ENCODE results near the gene EPHX1. TPM values are rescaled to one million over a fixed set of nuclear protein-coding genes. Genes with fewer than 3 reads are reported as not detected.
"Not testable (repeated sequence)": the region's sequence is repeated elsewhere in the genome, so short reads cannot be mapped to it uniquely, and the experiment has no call there.

EPHX1 gene
- total and polyA plus RNA-seq, 10 of the 15 experiments (the other 5 are each of a cell fraction or from before 2014, with no cell fraction given) = 0.33 to 2.9 (median 0.78) TPM; not detected in 2

GRCh38 chr1:225780630-225781029 is 29.3 kb upstream of the EPHX1 start:
- Histone ChIP-seq H3K4me3 (no peak overlapping the region), H3K36me3 (ENCODE audit: control insufficient read depth in 2 of 2, insufficient read depth in 2 of 2, low read length in 1 of 2) (peaks cover 2 to 14% of the 10 kb centered on the region in 2 experiments), H3K9ac (ENCODE audit: control insufficient read depth, insufficient read depth, low read length) (no peak overlapping the region), H3K27me3 (replicated peaks in 1 of 2; ENCODE audit: control insufficient read depth in 2 of 2, insufficient read depth in 2 of 2, low read length in 1 of 2) (no peaks in the 10 kb centered on the region), H3K4me2 (ENCODE audit: control insufficient read depth, insufficient read depth) (no peak overlapping the region; the same call in 1 of the 2 replicates), H2AFZ (ENCODE audit: control insufficient read depth, low read depth, low read length) (no peak overlapping the region), H3K79me2 (ENCODE audit: control insufficient read depth, insufficient read depth, low read length) (peaks cover 57% of the 10 kb centered on the region), H3K9me3 (replicated peaks; ENCODE audit: control insufficient read depth, insufficient read depth, low read length) (no peaks in the 10 kb centered on the region), H3K27ac (ENCODE audit: control insufficient read depth, insufficient read depth) (no peak overlapping the region), H4K20me1 (ENCODE audit: control insufficient read depth, insufficient read depth) (no peaks in the 10 kb centered on the region; the same call in 1 of the 2 replicates), H3K4me1 (ENCODE audit: control insufficient read depth, insufficient read depth, low read length) (no peaks in the 10 kb centered on the region)
- ChIA-PET RAD21 (ENCODE audit: unreplicated experiment) (interaction anchor here (1.5 kb wide), 1 partner anchor 13 kb away, joined by 3 read pairs; no protein-coding TSS in a partner anchor), SMC1A (ENCODE audit: uncharacterized antibody, unreplicated experiment) (interaction anchor here (0.6 kb wide), 1 partner anchor 218 kb away, joined by 3 read pairs; no protein-coding TSS in a partner anchor), CTCF (interaction anchor here (1.0 to 4.0 kb wide), 3 partner anchors 102 to 207 kb away, joined by 3 to 32 read pairs (median 3); partner anchors contain the start of gene TMEM63A), POLR2A (interaction anchor here (3.8 kb wide), 1 partner anchor 101 kb away, joined by 30 read pairs; the partner anchor contains the start of gene TMEM63A)
- FAIRE-seq (no peak), DNase-seq (ENCODE audit: low read depth, low spot score) (no peak), ATAC-seq (no peak)
- no peak for TF ChIP-seq POLR2A (IDR thresholded peaks at IDR 0.05; ENCODE audit: low read depth, low read length)
- no peak for TF ChIP-seq HDAC2 (IDR thresholded peaks at IDR 0.05)
- no peak for TF ChIP-seq TCF12 (IDR thresholded peaks at IDR 0.05; ENCODE audit: low read depth, low read length)
- TF ChIP-seq JUND (IDR thresholded peaks at IDR 0.05; ENCODE audit: low read depth, low read length) = no peak
- no peak for TF ChIP-seq EGR1 (IDR thresholded peaks at IDR 0.05; ENCODE audit: borderline replicate concordance in 1 of 2, low read depth in 2 of 2, low read length in 2 of 2)
- intact Hi-C loops (cut with micrococcal nuclease; ENCODE audit: unreplicated experiment) = no loop called here
- BruUV-seq (replicated peaks) = no TSS peak
- in situ Hi-C loops (cut with MboI) = no loop called here
- WGBS (ENCODE audit: insufficient coverage, insufficient replicate concordance, low lambda C conversion rate, missing lambda C conversion rate) = 100% methylated on average over 1 of the region's 1 CpG

GRCh38 chr1:225789142-225789541 is 20.8 kb upstream of the EPHX1 start:
- BruUV-seq (replicated peaks); SMC1A ChIA-PET (ENCODE audit: uncharacterized antibody, unreplicated experiment); RAD21 ChIA-PET (ENCODE audit: unreplicated experiment); H3K4me2 ChIP-seq (ENCODE audit: control insufficient read depth, insufficient read depth); H3K27me3 ChIP-seq (replicated peaks in 1 of 2; ENCODE audit: control insufficient read depth in 2 of 2, insufficient read depth in 2 of 2, low read length in 1 of 2); DNase-seq (ENCODE audit: low read depth, low spot score); H3K79me2 ChIP-seq (ENCODE audit: control insufficient read depth, insufficient read depth, low read length); POLR2A ChIA-PET; in situ Hi-C loops (cut with MboI); intact Hi-C loops (cut with micrococcal nuclease; ENCODE audit: unreplicated experiment); H3K9me3 ChIP-seq (replicated peaks; ENCODE audit: control insufficient read depth, insufficient read depth, low read length); H3K4me1 ChIP-seq (ENCODE audit: control insufficient read depth, insufficient read depth, low read length); H3K27ac ChIP-seq (ENCODE audit: control insufficient read depth, insufficient read depth); H4K20me1 ChIP-seq (ENCODE audit: control insufficient read depth, insufficient read depth); H3K9ac ChIP-seq (ENCODE audit: control insufficient read depth, insufficient read depth, low read length); ATAC-seq; H2AFZ ChIP-seq (ENCODE audit: control insufficient read depth, low read depth, low read length); H3K4me3 ChIP-seq: not testable (repeated sequence)
- peaks cover 11 to 22% of the 10 kb centered on the region in 2 experiments for H3K36me3 ChIP-seq (ENCODE audit: control insufficient read depth in 2 of 2, insufficient read depth in 2 of 2, low read length in 1 of 2)
- 100% methylated on average over 2 of the region's 3 CpGs for WGBS (ENCODE audit: insufficient coverage, insufficient replicate concordance, low lambda C conversion rate, missing lambda C conversion rate)
- CTCF ChIA-PET = interaction anchor here (1.8 kb wide), 1 partner anchor 11 kb away, joined by 7 read pairs; the partner anchor contains the start of gene SRP9
- FAIRE-seq = peak; percentile 77
